Measurements from ENCODE around the gene KRT12. TPM values are rescaled to one million over a fixed set of nuclear protein-coding genes. Genes with fewer than 3 reads are reported as not detected.

Gene KRT12
- total and polyA plus RNA-seq, 2 donors (not counting 1 experiment from before 2014, with no cell fraction given), result not detected

DNA sequence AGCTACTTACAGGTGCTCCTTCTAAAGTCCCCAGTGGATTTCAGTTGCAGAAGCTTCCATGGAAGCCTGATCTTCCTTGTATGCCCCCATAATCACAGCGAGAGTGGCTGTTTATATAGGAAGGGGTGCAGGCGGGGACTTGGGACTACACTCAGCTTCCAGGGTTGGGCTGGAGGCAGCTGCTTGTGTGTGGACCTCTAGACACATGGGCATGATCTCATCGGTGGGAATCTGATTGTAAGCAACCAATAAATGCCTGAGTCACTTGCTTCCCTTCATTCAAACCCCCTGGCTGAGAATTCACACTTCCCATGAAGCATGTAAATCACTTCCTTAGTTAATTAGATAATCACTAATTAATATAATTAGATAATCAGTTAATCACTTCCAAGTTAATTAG lies 19.1 kb upstream of the KRT12 start:
- TF ChIP-seq EZH2 (IDR thresholded peaks at IDR 0.05; ENCODE audit: low read length, missing control alignments), result no peak
- no peak overlapping the region for H3K4me2 ChIP-seq (ENCODE audit: extremely low read depth, insufficient read depth, low read length)
- DNase-seq (ENCODE audit: low read depth in 2 of 2), result peak in 1 of 2 donors; percentile 34
- no peak overlapping the region for H2AFZ ChIP-seq (ENCODE audit: low read length)
- no peak overlapping the region for H3K9ac ChIP-seq (ENCODE audit: insufficient read depth, low read length)
- no peaks in the 10 kb centered on the region for H4K20me1 ChIP-seq (ENCODE audit: control insufficient read depth, extremely low read depth, insufficient read depth, low read length)
- H3K27me3 ChIP-seq (ENCODE audit: control insufficient read depth, insufficient read depth, low read length), result peaks cover 18% of the 10 kb centered on the region
- no peaks in the 10 kb centered on the region for H3K9me3 ChIP-seq (ENCODE audit: control insufficient read depth, insufficient read depth, low read depth, low read length)
- no peak overlapping the region for H3K4me3 ChIP-seq (replicated peaks in 1 of 4; ENCODE audit: control extremely low read depth in 1 of 4, insufficient read depth in 1 of 4, low read depth in 3 of 4, low read length in 4 of 4)
- no peaks in the 10 kb centered on the region for H3K36me3 ChIP-seq (ENCODE audit: control insufficient read depth, insufficient read depth, low read length)
- H3K79me2 ChIP-seq (ENCODE audit: control insufficient read depth, insufficient read depth, low read length), result no peaks in the 10 kb centered on the region
- no peaks in the 10 kb centered on the region for H3K4me1 ChIP-seq (ENCODE audit: control insufficient read depth, extremely low read depth, insufficient read depth, low read length)
- H3K27ac ChIP-seq (ENCODE audit: insufficient read depth, low read length), result no peak overlapping the region

DNA sequence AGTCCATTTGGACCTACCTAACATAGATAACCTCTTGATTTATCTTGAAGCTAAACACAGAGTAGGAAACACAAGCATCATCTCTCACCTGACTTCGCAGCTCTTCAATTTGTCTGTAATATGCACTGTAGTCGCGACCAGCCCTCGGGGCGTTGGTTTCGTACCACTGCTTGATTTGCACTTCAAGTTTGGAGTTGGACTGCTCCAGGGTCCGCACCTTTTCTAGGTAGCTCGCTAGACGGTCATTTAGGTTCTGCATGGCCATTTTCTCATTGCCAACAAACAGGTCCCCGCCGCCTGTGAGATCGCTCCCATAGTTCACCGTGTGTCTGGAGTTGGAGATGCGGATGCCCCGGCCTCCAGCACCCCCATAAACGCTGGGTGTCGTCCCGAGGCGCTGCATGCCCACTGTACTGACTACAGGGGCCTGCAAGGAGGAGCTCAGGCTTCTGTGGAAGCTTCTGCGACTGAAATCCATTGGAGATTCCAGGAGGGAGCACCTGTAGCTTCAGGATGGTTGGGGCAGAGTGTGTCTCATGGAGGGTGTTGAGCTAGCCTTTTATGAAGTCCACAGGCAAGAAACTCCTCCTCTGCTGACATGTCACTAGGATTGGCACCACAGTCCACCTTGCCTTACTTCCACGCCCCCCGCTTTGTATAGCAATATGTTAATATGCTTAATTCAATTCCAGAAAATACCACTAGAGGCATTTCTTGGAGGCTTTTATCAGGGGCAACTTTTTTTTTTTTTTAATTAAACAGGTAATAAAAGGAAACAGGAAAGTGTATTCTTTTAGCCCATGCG lies 17.9 kb upstream of the KRT12 start, which contains the start of gene KRT20:
Gene KRT20, minus strand, starts transcription at position 535 of the 805 bp plus-strand sequence. Its CDS starts 57 bp downstream, at position 478.
- TF ChIP-seq CTCF (conservative IDR thresholded peaks at IDR 0.05 in 1 of 2, IDR thresholded peaks at IDR 0.05 in 1 of 2; ENCODE audit: low read depth in 1 of 2, low read length in 2 of 2) (peak in 1 of 2 donors; percentile 3), EZH2 (IDR thresholded peaks at IDR 0.05; ENCODE audit: low read length, missing control alignments) (no peak)
- Histone ChIP-seq H3K4me1 (ENCODE audit: control insufficient read depth, extremely low read depth, insufficient read depth, low read length) (no peaks in the 10 kb centered on the region), H3K9ac (ENCODE audit: insufficient read depth, low read length) (no peak within 1 kb of the TSS), H3K27ac (ENCODE audit: insufficient read depth, low read length) (no peak within 1 kb of the TSS), H3K36me3 (ENCODE audit: control insufficient read depth, insufficient read depth, low read length) (no peaks in the 10 kb centered on the region), H3K4me2 (ENCODE audit: extremely low read depth, insufficient read depth, low read length) (no peak within 1 kb of the TSS), H4K20me1 (ENCODE audit: control insufficient read depth, extremely low read depth, insufficient read depth, low read length) (no peaks in the 10 kb centered on the region), H3K79me2 (ENCODE audit: control insufficient read depth, insufficient read depth, low read length) (no peaks in the 10 kb centered on the region), H2AFZ (ENCODE audit: low read length) (no peak within 1 kb of the TSS), H3K27me3 (ENCODE audit: control insufficient read depth, insufficient read depth, low read length) (peaks cover 18% of the 10 kb centered on the region), H3K4me3 (replicated peaks in 1 of 4; ENCODE audit: control extremely low read depth in 1 of 4, insufficient read depth in 1 of 4, low read depth in 3 of 4, low read length in 4 of 4) (no peak within 1 kb of the TSS), H3K9me3 (ENCODE audit: control insufficient read depth, insufficient read depth, low read depth, low read length) (no peaks in the 10 kb centered on the region)
- DNase-seq (ENCODE audit: low read depth in 2 of 2), result no peak

GRCh38 chr17:40883626-40884334 lies 16.8 kb upstream of the KRT12 start:
- Histone ChIP-seq H3K4me3 (replicated peaks in 1 of 4; ENCODE audit: control extremely low read depth in 1 of 4, insufficient read depth in 1 of 4, low read depth in 3 of 4, low read length in 4 of 4) (no peak overlapping the region), H3K27ac (ENCODE audit: insufficient read depth, low read length) (no peak overlapping the region), H3K79me2 (ENCODE audit: control insufficient read depth, insufficient read depth, low read length) (no peaks in the 10 kb centered on the region), H3K27me3 (ENCODE audit: control insufficient read depth, insufficient read depth, low read length) (peaks cover 16% of the 10 kb centered on the region), H3K4me2 (ENCODE audit: extremely low read depth, insufficient read depth, low read length) (no peak overlapping the region), H4K20me1 (ENCODE audit: control insufficient read depth, extremely low read depth, insufficient read depth, low read length) (no peaks in the 10 kb centered on the region), H3K4me1 (ENCODE audit: control insufficient read depth, extremely low read depth, insufficient read depth, low read length) (no peaks in the 10 kb centered on the region), H3K9me3 (ENCODE audit: control insufficient read depth, insufficient read depth, low read depth, low read length) (no peaks in the 10 kb centered on the region), H3K36me3 (ENCODE audit: control insufficient read depth, insufficient read depth, low read length) (no peaks in the 10 kb centered on the region), H3K9ac (ENCODE audit: insufficient read depth, low read length) (no peak overlapping the region), H2AFZ (ENCODE audit: low read length) (no peak overlapping the region)
- no peak for DNase-seq (ENCODE audit: low read depth in 2 of 2)
- TF ChIP-seq CTCF (conservative IDR thresholded peaks at IDR 0.05 in 1 of 2, IDR thresholded peaks at IDR 0.05 in 1 of 2; ENCODE audit: low read depth in 1 of 2, low read length in 2 of 2) (no peak), EZH2 (IDR thresholded peaks at IDR 0.05; ENCODE audit: low read length, missing control alignments) (no peak)
